GM23338 (cell line): ENCODE measurements around the gene PTPN12. TPM values are rescaled to one million over a fixed set of nuclear protein-coding genes. Genes with fewer than 3 reads are reported as not detected.

Experiments
- ATAC-seq: fragments of 200-7000 bp; cut with Tn5 transposase; 3 replicates; pipeline ENCODE4 v1.9.1; 2020
- DNase-seq: peaks from one replicate; pipeline ENCODE4 v3.0.0-alpha.2; 2015; ENCODE audit warnings: low spot score
- H2AFZ ChIP-seq: fragments of 200-600 bp; sonication (generic); 2 replicates; pipeline ENCODE4 v1.8.0; 2016; ENCODE audit warnings: antibody characterized with exemption, mild to moderate bottlenecking, moderate library complexity
- H3F3A ChIP-seq: fragments of 200-600 bp; sonication (generic); replicated peaks from 2 replicates; pipeline ENCODE4 v1.8.0; 2017; ENCODE audit warnings: antibody characterized with exemption, mixed run types, low read depth
- H3K27ac ChIP-seq: fragments of 200-600 bp; sonication (generic); 2 replicates; pipeline ENCODE4 v1.6.1; 2016; ENCODE audit warnings: low read depth
- H3K27me3 ChIP-seq: fragments of 200-600 bp; sonication (generic); 2 replicates; pipeline ENCODE4 v1.8.0; 2016; ENCODE audit warnings: mild to moderate bottlenecking, mixed run types, moderate library complexity; ENCODE audit not compliant: insufficient read depth
- H3K36me3 ChIP-seq: fragments of 200-600 bp; sonication (generic); 2 replicates; pipeline ENCODE4 v1.8.0; 2016; ENCODE audit warnings: mild to moderate bottlenecking; ENCODE audit not compliant: insufficient read depth
- H3K4me1 ChIP-seq: fragments of 200-600 bp; sonication (generic); 2 replicates; pipeline ENCODE4 v1.8.0; 2016; ENCODE audit warnings: mild to moderate bottlenecking, moderate library complexity; ENCODE audit not compliant: insufficient read depth
- H3K4me2 ChIP-seq: fragments of 200-600 bp; sonication (generic); 2 replicates; pipeline ENCODE4 v1.7.1; 2017; ENCODE audit warnings: mixed run types
- H3K4me3 ChIP-seq: fragments of 200-600 bp; sonication (generic); 2 replicates; pipeline ENCODE4 v1.6.1; 2016; ENCODE audit warnings: mixed run types
- H3K79me2 ChIP-seq: fragments of 200-600 bp; sonication (generic); replicated peaks from 2 replicates; pipeline ENCODE4 v1.8.0; 2017; ENCODE audit warnings: mild to moderate bottlenecking; ENCODE audit not compliant: insufficient read depth
- H3K9me2 ChIP-seq: fragments of 200-600 bp; sonication (generic); 2 replicates; pipeline ENCODE4 v1.8.0; 2017; ENCODE audit not compliant: insufficient read depth
- H4K20me1 ChIP-seq: fragments of 200-600 bp; sonication (generic); replicated peaks from 2 replicates; pipeline ENCODE4 v1.8.0; 2017; ENCODE audit warnings: mild to moderate bottlenecking; ENCODE audit not compliant: insufficient read depth
- H3K27ac Mint-ChIP-seq: 2 replicates; pipeline ENCODE4 v1.8.0; 2020; ENCODE audit warnings: inconsistent platforms, mild to moderate bottlenecking, moderate library complexity, mixed read lengths
- H3K27me3 Mint-ChIP-seq: 3 replicates; pipeline ENCODE4 v1.8.0; 2022; ENCODE audit warnings: low read depth, mild to moderate bottlenecking, moderate library complexity, mixed read lengths, inconsistent platforms; ENCODE audit not compliant: insufficient read depth, poor library complexity
- H3K36me3 Mint-ChIP-seq: 3 replicates; pipeline ENCODE4 v1.8.0; 2021; ENCODE audit warnings: low read depth, mild to moderate bottlenecking, inconsistent platforms, moderate library complexity, mixed read lengths
- H3K4me1 Mint-ChIP-seq: 3 replicates; pipeline ENCODE4 v1.8.0; 2020; ENCODE audit warnings: mild to moderate bottlenecking, inconsistent platforms, mixed read lengths
- H3K4me3 Mint-ChIP-seq: 3 replicates; pipeline ENCODE4 v1.8.0; 2021; ENCODE audit warnings: moderate library complexity, mild to moderate bottlenecking, inconsistent platforms, mixed read lengths
- H3K9me3 Mint-ChIP-seq: 3 replicates; pipeline ENCODE4 v1.8.0; 2020; ENCODE audit warnings: moderate library complexity, mild to moderate bottlenecking, inconsistent platforms, mixed read lengths
- CREB1 ChIP-seq: fragments of 250-450 bp; sonication (Bioruptor Pico); IDR thresholded peaks from 2 replicates; pipeline ENCODE4 v1.5.0; 2020; ENCODE audit warnings: low read depth, mild to moderate bottlenecking, moderate library complexity
- EZH2 ChIP-seq: fragments of 200-600 bp; sonication (generic); IDR thresholded peaks from one replicate; pipeline ENCODE4 v1.8.0; 2017; ENCODE audit warnings: antibody characterized with exemption, mild to moderate bottlenecking, low read depth; ENCODE audit not compliant: unreplicated experiment
- EZH2phosphoT487 ChIP-seq: fragments of 200-600 bp; sonication (generic); IDR thresholded peaks from one replicate; pipeline ENCODE4 v1.8.1; 2018; ENCODE audit warnings: antibody characterized with exemption; ENCODE audit not compliant: unreplicated experiment
- JUNB ChIP-seq: IDR thresholded peaks from one replicate; pipeline ENCODE4 v1.6.1; 2016; ENCODE audit warnings: antibody characterized with exemption; ENCODE audit not compliant: unreplicated experiment
- NANOG ChIP-seq: IDR thresholded peaks from 2 replicates; pipeline ENCODE4 v1.6.1; 2016; ENCODE audit warnings: antibody characterized with exemption, borderline replicate concordance
- POLR2AphosphoS5 ChIP-seq: IDR thresholded peaks from 2 replicates; pipeline ENCODE4 v1.6.1; 2016; ENCODE audit warnings: antibody characterized with exemption, low read depth
- STAT1 ChIP-seq: IDR thresholded peaks from one replicate; pipeline ENCODE4 v1.6.1; 2016; ENCODE audit warnings: antibody characterized with exemption; ENCODE audit not compliant: unreplicated experiment
- ZNF114 ChIP-seq: fragments of 250-450 bp; sonication (Bioruptor Pico); IDR thresholded peaks from 2 replicates; pipeline ENCODE4 v1.5.0; 2020; ENCODE audit warnings: mild to moderate bottlenecking, moderate library complexity
- ZNF331 ChIP-seq: fragments of 250-450 bp; sonication (Bioruptor Pico); IDR thresholded peaks from 2 replicates; pipeline ENCODE4 v1.5.0; 2020; ENCODE audit warnings: low read depth, mild to moderate bottlenecking, moderate library complexity
- polyA plus RNA-seq: library from polyadenylated mRNA; unstranded; fragments of >200 nt; fragmentation: Nextera tagmentation; extraction: Ambion mirVana; gene quantifications from 2 replicates; pipeline ENCODE4 v1.2.1, GENCODE V29; 2016
- total RNA-seq: library from RNA; depleted of rRNA; stranded (reverse); fragments of >200 nt; shearing (Covaris generic); gene quantifications from 2 replicates; pipeline ENCODE4 v1.2.3, GENCODE V29; 2014
- TF ChIP-seq, protein P1 (sequence below): IDR thresholded peaks from 2 replicates; pipeline ENCODE4 v1.6.1; 2016; ENCODE audit warnings: antibody characterized with exemption
- TF ChIP-seq, protein P2 (sequence below): fragments of 250-450 bp; sonication (Bioruptor Pico); IDR thresholded peaks from 2 replicates; pipeline ENCODE4 v1.5.0; 2020; ENCODE audit warnings: mild to moderate bottlenecking, moderate library complexity
- TF ChIP-seq, protein P3 (sequence below), 2 experiments: fragments of 200-600 bp in 1 of 2; sonication (generic) in 1 of 2; conservative IDR thresholded peaks; 2 replicates each; pipeline versions ENCODE4 v1.5.1 to v1.6.1; 2016 to 2017; ENCODE audit warnings: antibody characterized with exemption in 2 of 2, low read depth in 2 of 2, mild to moderate bottlenecking in 2 of 2, moderate library complexity in 1 of 2
- TF ChIP-seq, protein P4 (sequence below): IDR thresholded peaks from one replicate; pipeline ENCODE4 v1.6.1; 2018; ENCODE audit warnings: antibody characterized with exemption; ENCODE audit not compliant: unreplicated experiment

PTPN12 gene
- total and polyA plus RNA-seq, 2 experiments from 2014 or later: 58.8 to 187 TPM

DNA sequence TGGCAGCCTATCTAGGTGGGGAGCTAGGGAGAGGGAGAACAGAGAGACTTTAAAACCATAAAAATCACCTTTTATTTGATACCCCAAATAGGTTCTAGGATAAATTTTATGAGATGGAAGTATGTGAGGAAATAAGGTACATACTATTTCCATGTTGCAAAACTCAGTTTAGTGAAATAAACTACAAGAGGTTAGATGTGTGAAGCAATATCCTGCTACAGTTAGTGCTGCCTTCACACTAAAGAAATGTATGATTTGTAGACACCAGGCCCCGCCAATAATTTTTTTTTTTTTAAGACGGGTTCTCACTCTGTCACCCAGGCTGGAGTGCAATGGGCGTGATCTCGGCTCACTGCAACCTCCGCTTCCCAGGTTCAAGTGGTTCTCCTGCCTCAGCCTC is 124.7 kb downstream of the PTPN12 start:
- H3K9me2 ChIP-seq: no peaks in the 10 kb centered on the region
- TF ChIP-seq CREB1 (CRISPR knock-in tag) (no peak), ZNF331 (no peak), NANOG (no peak), JUNB (no peak), STAT1 (no peak), POLR2AphosphoS5 (no peak), EZH2phosphoT487 (no peak), ZNF114 (no peak), EZH2 (no peak)
- TF ChIP-seq, protein P1, sequence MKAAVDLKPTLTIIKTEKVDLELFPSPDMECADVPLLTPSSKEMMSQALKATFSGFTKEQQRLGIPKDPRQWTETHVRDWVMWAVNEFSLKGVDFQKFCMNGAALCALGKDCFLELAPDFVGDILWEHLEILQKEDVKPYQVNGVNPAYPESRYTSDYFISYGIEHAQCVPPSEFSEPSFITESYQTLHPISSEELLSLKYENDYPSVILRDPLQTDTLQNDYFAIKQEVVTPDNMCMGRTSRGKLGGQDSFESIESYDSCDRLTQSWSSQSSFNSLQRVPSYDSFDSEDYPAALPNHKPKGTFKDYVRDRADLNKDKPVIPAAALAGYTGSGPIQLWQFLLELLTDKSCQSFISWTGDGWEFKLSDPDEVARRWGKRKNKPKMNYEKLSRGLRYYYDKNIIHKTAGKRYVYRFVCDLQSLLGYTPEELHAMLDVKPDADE: no peak
- TF ChIP-seq, protein P2, sequence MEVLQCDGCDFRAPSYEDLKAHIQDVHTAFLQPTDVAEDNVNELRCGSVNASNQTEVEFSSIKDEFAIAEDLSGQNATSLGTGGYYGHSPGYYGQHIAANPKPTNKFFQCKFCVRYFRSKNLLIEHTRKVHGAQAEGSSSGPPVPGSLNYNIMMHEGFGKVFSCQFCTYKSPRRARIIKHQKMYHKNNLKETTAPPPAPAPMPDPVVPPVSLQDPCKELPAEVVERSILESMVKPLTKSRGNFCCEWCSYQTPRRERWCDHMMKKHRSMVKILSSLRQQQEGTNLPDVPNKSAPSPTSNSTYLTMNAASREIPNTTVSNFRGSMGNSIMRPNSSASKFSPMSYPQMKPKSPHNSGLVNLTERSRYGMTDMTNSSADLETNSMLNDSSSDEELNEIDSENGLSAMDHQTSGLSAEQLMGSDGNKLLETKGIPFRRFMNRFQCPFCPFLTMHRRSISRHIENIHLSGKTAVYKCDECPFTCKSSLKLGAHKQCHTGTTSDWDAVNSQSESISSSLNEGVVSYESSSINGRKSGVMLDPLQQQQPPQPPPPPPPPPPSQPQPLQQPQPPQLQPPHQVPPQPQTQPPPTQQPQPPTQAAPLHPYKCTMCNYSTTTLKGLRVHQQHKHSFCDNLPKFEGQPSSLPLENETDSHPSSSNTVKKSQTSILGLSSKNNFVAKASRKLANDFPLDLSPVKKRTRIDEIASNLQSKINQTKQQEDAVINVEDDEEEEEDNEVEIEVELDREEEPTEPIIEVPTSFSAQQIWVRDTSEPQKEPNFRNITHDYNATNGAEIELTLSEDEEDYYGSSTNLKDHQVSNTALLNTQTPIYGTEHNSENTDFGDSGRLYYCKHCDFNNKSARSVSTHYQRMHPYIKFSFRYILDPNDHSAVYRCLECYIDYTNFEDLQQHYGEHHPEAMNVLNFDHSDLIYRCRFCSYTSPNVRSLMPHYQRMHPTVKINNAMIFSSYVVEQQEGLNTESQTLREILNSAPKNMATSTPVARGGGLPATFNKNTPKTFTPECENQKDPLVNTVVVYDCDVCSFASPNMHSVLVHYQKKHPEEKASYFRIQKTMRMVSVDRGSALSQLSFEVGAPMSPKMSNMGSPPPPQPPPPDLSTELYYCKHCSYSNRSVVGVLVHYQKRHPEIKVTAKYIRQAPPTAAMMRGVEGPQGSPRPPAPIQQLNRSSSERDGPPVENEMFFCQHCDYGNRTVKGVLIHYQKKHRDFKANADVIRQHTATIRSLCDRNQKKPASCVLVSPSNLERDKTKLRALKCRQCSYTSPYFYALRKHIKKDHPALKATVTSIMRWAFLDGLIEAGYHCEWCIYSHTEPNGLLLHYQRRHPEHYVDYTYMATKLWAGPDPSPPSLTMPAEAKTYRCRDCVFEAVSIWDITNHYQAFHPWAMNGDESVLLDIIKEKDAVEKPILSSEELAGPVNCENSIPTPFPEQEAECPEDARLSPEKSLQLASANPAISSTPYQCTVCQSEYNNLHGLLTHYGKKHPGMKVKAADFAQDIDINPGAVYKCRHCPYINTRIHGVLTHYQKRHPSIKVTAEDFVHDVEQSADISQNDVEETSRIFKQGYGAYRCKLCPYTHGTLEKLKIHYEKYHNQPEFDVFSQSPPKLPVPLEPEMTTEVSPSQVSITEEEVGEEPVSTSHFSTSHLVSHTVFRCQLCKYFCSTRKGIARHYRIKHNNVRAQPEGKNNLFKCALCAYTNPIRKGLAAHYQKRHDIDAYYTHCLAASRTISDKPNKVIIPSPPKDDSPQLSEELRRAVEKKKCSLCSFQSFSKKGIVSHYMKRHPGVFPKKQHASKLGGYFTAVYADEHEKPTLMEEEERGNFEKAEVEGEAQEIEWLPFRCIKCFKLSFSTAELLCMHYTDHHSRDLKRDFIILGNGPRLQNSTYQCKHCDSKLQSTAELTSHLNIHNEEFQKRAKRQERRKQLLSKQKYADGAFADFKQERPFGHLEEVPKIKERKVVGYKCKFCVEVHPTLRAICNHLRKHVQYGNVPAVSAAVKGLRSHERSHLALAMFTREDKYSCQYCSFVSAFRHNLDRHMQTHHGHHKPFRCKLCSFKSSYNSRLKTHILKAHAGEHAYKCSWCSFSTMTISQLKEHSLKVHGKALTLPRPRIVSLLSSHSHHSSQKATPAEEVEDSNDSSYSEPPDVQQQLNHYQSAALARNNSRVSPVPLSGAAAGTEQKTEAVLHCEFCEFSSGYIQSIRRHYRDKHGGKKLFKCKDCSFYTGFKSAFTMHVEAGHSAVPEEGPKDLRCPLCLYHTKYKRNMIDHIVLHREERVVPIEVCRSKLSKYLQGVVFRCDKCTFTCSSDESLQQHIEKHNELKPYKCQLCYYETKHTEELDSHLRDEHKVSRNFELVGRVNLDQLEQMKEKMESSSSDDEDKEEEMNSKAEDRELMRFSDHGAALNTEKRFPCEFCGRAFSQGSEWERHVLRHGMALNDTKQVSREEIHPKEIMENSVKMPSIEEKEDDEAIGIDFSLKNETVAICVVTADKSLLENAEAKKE (CRISPR knock-in tag): no peak
- TF ChIP-seq, protein P3, sequence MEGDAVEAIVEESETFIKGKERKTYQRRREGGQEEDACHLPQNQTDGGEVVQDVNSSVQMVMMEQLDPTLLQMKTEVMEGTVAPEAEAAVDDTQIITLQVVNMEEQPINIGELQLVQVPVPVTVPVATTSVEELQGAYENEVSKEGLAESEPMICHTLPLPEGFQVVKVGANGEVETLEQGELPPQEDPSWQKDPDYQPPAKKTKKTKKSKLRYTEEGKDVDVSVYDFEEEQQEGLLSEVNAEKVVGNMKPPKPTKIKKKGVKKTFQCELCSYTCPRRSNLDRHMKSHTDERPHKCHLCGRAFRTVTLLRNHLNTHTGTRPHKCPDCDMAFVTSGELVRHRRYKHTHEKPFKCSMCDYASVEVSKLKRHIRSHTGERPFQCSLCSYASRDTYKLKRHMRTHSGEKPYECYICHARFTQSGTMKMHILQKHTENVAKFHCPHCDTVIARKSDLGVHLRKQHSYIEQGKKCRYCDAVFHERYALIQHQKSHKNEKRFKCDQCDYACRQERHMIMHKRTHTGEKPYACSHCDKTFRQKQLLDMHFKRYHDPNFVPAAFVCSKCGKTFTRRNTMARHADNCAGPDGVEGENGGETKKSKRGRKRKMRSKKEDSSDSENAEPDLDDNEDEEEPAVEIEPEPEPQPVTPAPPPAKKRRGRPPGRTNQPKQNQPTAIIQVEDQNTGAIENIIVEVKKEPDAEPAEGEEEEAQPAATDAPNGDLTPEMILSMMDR (conservative IDR thresholded peaks at IDR 0.05; ENCODE audit: low read depth in 2 of 2): no peak
- TF ChIP-seq, protein P4, sequence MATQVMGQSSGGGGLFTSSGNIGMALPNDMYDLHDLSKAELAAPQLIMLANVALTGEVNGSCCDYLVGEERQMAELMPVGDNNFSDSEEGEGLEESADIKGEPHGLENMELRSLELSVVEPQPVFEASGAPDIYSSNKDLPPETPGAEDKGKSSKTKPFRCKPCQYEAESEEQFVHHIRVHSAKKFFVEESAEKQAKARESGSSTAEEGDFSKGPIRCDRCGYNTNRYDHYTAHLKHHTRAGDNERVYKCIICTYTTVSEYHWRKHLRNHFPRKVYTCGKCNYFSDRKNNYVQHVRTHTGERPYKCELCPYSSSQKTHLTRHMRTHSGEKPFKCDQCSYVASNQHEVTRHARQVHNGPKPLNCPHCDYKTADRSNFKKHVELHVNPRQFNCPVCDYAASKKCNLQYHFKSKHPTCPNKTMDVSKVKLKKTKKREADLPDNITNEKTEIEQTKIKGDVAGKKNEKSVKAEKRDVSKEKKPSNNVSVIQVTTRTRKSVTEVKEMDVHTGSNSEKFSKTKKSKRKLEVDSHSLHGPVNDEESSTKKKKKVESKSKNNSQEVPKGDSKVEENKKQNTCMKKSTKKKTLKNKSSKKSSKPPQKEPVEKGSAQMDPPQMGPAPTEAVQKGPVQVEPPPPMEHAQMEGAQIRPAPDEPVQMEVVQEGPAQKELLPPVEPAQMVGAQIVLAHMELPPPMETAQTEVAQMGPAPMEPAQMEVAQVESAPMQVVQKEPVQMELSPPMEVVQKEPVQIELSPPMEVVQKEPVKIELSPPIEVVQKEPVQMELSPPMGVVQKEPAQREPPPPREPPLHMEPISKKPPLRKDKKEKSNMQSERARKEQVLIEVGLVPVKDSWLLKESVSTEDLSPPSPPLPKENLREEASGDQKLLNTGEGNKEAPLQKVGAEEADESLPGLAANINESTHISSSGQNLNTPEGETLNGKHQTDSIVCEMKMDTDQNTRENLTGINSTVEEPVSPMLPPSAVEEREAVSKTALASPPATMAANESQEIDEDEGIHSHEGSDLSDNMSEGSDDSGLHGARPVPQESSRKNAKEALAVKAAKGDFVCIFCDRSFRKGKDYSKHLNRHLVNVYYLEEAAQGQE: no peak
- peaks cover 1% of the 10 kb centered on the region; the same call in 1 of the 3 replicates for H3K4me1 Mint-ChIP-seq
- H3K9me3 Mint-ChIP-seq: no peaks in the 10 kb centered on the region
- H4K20me1 ChIP-seq: no peaks in the 10 kb centered on the region; the same call in none of the 2 replicates
- no peaks in the 10 kb centered on the region for H3K4me1 ChIP-seq
- peaks cover 4% of the 10 kb centered on the region; the same call in 1 of the 3 replicates for H3K36me3 Mint-ChIP-seq
- peaks cover 2% of the 10 kb centered on the region for H3K27me3 Mint-ChIP-seq
- no peak overlapping the region for H2AFZ ChIP-seq
- DNase-seq (no peak), ATAC-seq (no peak)
- no peak overlapping the region for H3K4me2 ChIP-seq
- no peak overlapping the region for H3K4me3 ChIP-seq
- no peak overlapping the region for H3K27ac Mint-ChIP-seq
- no peaks in the 10 kb centered on the region for H3K79me2 ChIP-seq
- H3K27ac ChIP-seq: peak overlapping the region; percentile 19; the same call in 1 of the 2 replicates
- H3F3A ChIP-seq: no peaks in the 10 kb centered on the region
- no peak overlapping the region for H3K4me3 Mint-ChIP-seq
- H3K27me3 ChIP-seq: no peaks in the 10 kb centered on the region
- H3K36me3 ChIP-seq: no peaks in the 10 kb centered on the region
